22Rv1 (cell line): Measurements from ENCODE around the gene PDE6D.

Experiments
- H3K27ac ChIP-seq: fragments of 450-650 bp; 2 replicates; pipeline ENCODE4 v1.5.1; 2017
- CTCF ChIP-seq: fragments of 450-650 bp; IDR thresholded peaks from 2 replicates; pipeline ENCODE4 v1.5.1; 2017; ENCODE audit warnings: mild to moderate bottlenecking
- ZFX ChIP-seq: fragments of 450-650 bp; IDR thresholded peaks from 2 replicates; pipeline ENCODE4 v1.6.1; 2017; ENCODE audit warnings: antibody characterized with exemption, borderline replicate concordance

PDE6D gene

GRCh38 chr2:231786177-231786916, 5.3 kb upstream of the PDE6D start, which contains the start of gene COPS7B:
COPS7B (plus strand) TSS chr2:231786445; CDS start chr2:231788571, 2,126 bp downstream.
- TF ChIP-seq ZFX (no peak), CTCF (peak; percentile 84)
- peak within 1 kb of the TSS; percentile 66 for H3K27ac ChIP-seq

GRCh38 chr2:231785822-231786176, 4.7 kb upstream of the PDE6D start:
- peak overlapping the region; percentile 66 for H3K27ac ChIP-seq
- TF ChIP-seq CTCF (no peak), ZFX (no peak)

- no peak for TF ChIP-seq CTCF
- no peak for TF ChIP-seq ZFX
- no peak overlapping the region for H3K27ac ChIP-seq
Observed at GRCh38 chr2:231785413-231785812, 4.3 kb upstream of the PDE6D start.

- TF ChIP-seq ZFX = no peak
- no peak for TF ChIP-seq CTCF
- peak overlapping the region; percentile 75 for H3K27ac ChIP-seq
Observed at GRCh38 chr2:231781798-231782726, 980 bp upstream of the PDE6D start.

- TF ChIP-seq CTCF = no peak
- TF ChIP-seq ZFX = no peak
- H3K27ac ChIP-seq = peak overlapping the region; percentile 75
Observed at GRCh38 chr2:231780123-231780908, 766 bp downstream of the PDE6D start.

GRCh38 chr2:231769170-231770136, 11.6 kb downstream of the PDE6D start:
- H3K27ac ChIP-seq = no peak overlapping the region
- TF ChIP-seq CTCF (no peak), ZFX (no peak)
